NB4 (cell line): ENCODE data around the gene TSPAN2.

Source experiments
- DNase-seq: peaks from one replicate; pipeline ENCODE4 v3.0.0; 2010; ENCODE audit warnings: low read depth
- H3K4me3 ChIP-seq: one replicate; pipeline ENCODE4 v1.5.1; 2011; ENCODE audit warnings: mild to moderate bottlenecking, low read depth, low read length, moderate library complexity
- MAX ChIP-seq: IDR thresholded peaks from 2 replicates; pipeline ENCODE4 v1.6.1; 2011; ENCODE audit warnings: low read depth, low read length
- MYC ChIP-seq: IDR thresholded peaks from 2 replicates; pipeline ENCODE4 v1.6.1; 2011; ENCODE audit warnings: low read depth, low read length
- POLR2A ChIP-seq: IDR thresholded peaks from 2 replicates; pipeline ENCODE4 v1.6.1; 2011; ENCODE audit warnings: mild to moderate bottlenecking; ENCODE audit not compliant: insufficient read length; ENCODE audit errors: extremely low read depth
- TF ChIP-seq, protein P1 (sequence below): IDR thresholded peaks from one replicate; pipeline ENCODE4 v1.5.1; 2012; ENCODE audit warnings: low read depth, low read length

Gene TSPAN2

DNA sequence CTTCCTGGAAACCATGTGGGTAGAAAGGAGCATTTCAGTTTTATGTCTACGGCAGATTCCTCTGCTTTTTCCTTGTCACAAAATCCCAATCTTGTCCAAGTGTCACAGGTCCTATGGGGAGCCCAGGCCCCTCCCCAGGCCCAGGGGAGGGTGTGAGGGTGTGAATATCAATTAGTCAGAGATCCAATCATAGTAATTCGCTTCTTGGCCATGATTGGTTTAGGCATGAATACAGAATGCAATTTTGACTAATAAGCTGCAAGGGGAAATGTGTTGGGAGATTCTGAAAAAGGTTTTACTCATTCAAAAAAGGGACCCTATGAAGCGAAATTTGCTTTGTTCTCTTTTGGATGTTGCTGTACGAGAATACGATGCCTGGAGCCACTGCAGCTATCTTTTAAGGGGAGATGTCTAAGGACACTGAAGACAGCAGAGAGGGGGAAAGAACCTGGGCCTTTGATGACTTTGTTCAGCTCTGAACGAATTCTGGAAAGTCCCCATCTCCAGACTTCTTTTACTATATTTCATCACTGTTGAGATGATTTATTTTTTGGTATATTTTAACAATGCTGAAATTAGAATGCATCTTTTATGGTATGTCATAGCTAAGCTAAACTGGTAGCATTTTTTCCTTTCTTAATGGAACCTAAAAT is 18.2 kb downstream of the TSPAN2 start:
- TF ChIP-seq, protein P1, sequence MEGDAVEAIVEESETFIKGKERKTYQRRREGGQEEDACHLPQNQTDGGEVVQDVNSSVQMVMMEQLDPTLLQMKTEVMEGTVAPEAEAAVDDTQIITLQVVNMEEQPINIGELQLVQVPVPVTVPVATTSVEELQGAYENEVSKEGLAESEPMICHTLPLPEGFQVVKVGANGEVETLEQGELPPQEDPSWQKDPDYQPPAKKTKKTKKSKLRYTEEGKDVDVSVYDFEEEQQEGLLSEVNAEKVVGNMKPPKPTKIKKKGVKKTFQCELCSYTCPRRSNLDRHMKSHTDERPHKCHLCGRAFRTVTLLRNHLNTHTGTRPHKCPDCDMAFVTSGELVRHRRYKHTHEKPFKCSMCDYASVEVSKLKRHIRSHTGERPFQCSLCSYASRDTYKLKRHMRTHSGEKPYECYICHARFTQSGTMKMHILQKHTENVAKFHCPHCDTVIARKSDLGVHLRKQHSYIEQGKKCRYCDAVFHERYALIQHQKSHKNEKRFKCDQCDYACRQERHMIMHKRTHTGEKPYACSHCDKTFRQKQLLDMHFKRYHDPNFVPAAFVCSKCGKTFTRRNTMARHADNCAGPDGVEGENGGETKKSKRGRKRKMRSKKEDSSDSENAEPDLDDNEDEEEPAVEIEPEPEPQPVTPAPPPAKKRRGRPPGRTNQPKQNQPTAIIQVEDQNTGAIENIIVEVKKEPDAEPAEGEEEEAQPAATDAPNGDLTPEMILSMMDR: no peak
- no peak for TF ChIP-seq MAX
- TF ChIP-seq POLR2A: no peak
- TF ChIP-seq MYC: no peak
- DNase-seq: no peak
- H3K4me3 ChIP-seq: no peak overlapping the region

DNA sequence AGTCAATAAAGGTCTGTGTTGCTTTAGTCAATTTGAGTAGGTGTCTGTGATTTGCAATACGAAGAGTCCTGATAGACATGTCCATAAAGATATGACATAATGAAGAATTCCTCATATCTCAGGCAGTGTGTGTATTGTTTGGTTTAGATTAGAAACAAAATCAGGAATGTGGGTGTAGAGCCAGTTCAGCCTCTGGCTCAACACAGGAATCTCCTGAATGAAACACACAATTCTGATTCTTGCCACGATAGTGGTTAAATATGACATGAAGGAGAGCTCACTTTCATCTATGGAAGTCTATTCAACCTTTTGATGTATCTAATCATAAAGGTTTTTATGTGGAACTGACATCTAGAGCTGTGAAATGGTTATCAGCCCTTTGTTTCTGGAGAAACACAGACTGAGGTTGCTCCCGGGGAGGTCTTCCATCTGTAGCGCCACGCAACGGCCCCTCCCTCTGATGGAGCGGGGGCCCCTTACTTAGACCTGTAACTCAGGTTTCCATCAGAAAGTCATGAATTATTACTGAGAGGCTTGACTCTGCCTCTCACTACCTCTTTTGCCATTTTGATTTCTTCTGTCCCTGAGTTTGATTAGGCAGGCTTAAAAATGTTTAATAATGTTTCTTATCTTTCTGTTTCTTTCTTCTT is 19.5 kb downstream of the TSPAN2 start:
- no peak for DNase-seq
- TF ChIP-seq POLR2A (no peak), MYC (no peak), MAX (no peak)
- TF ChIP-seq, protein P1: no peak
- no peak overlapping the region for H3K4me3 ChIP-seq

- DNase-seq: no peak
- H3K4me3 ChIP-seq: no peak overlapping the region
- TF ChIP-seq MAX (no peak), POLR2A (no peak), MYC (no peak)
- TF ChIP-seq, protein P1: no peak
These were observed 20.3 kb downstream of the TSPAN2 start for GRCh38 chr1:115068826-115069585.

- no peak for DNase-seq
- no peak overlapping the region for H3K4me3 ChIP-seq
- TF ChIP-seq MYC (no peak), POLR2A (no peak), MAX (no peak)
- TF ChIP-seq, protein P1: no peak
These were observed 22.0 kb downstream of the TSPAN2 start for GRCh38 chr1:115067161-115067859.

GRCh38 chr1:115065021-115065420 is 24.3 kb downstream of the TSPAN2 start:
- no peak for DNase-seq
- H3K4me3 ChIP-seq: no peak overlapping the region
- no peak for TF ChIP-seq MYC
- TF ChIP-seq POLR2A: no peak
- TF ChIP-seq MAX: no peak
- TF ChIP-seq, protein P1: no peak
